H9 (cell line): ENCODE measurements around the gene LRRC63. TPM values are rescaled to one million over a fixed set of nuclear protein-coding genes. Genes with fewer than 3 reads are reported as not detected.

ENCODE experiments used
- DNase-seq: peaks from one replicate; pipeline ENCODE4 v3.0.0-alpha.2; 2017
- H2AFZ ChIP-seq: one replicate; pipeline ENCODE4 v1.6.1; 2013; ENCODE audit warnings: mild to moderate bottlenecking, low read length, control low read depth, moderate library complexity
- H2AK5ac ChIP-seq: 2 replicates; pipeline ENCODE4 v1.6.1; 2013; ENCODE audit warnings: low read length, control low read depth, mixed read lengths; ENCODE audit not compliant: insufficient read length
- H2BK120ac ChIP-seq: one replicate; pipeline ENCODE4 v1.6.1; 2013; ENCODE audit warnings: low read depth, mild to moderate bottlenecking, low read length, control low read depth, inconsistent platforms; ENCODE audit not compliant: poor library complexity, severe bottlenecking
- H2BK12ac ChIP-seq: 2 replicates; pipeline ENCODE4 v1.6.1; 2013; ENCODE audit warnings: low read length, control low read depth, mixed read lengths, low read depth; ENCODE audit not compliant: insufficient read length
- H2BK15ac ChIP-seq: 2 replicates; pipeline ENCODE4 v1.6.1; 2013; ENCODE audit warnings: low read depth, low read length, control low read depth
- H2BK20ac ChIP-seq: one replicate; pipeline ENCODE4 v1.6.1; 2013; ENCODE audit warnings: low read depth, mild to moderate bottlenecking, low read length, control low read depth, inconsistent platforms; ENCODE audit not compliant: poor library complexity, severe bottlenecking
- H2BK5ac ChIP-seq: 2 replicates; pipeline ENCODE4 v1.6.1; 2013; ENCODE audit warnings: low read length, control low read depth, mixed read lengths; ENCODE audit not compliant: insufficient read length
- H3K14ac ChIP-seq: 2 replicates; pipeline ENCODE4 v1.6.1; 2013; ENCODE audit warnings: low read length, control low read depth; ENCODE audit not compliant: insufficient read depth
- H3K18ac ChIP-seq: 2 replicates; pipeline ENCODE4 v1.6.1; 2013; ENCODE audit warnings: low read depth, mild to moderate bottlenecking, mixed read lengths, low read length, control low read depth; ENCODE audit not compliant: insufficient read length
- H3K23ac ChIP-seq: 2 replicates; pipeline ENCODE4 v1.6.1; 2013; ENCODE audit warnings: low read length, control low read depth, mixed read lengths, low read depth; ENCODE audit not compliant: insufficient read length
- H3K23me2 ChIP-seq: 2 replicates; pipeline ENCODE4 v1.6.1; 2013; ENCODE audit warnings: low read depth, mild to moderate bottlenecking, mixed read lengths, low read length, control low read depth; ENCODE audit not compliant: insufficient read length, poor library complexity, severe bottlenecking
- H3K27ac ChIP-seq: 2 replicates; pipeline ENCODE4 v1.5.1; 2013; ENCODE audit warnings: low read length, control low read depth, mixed read lengths, low read depth; ENCODE audit not compliant: insufficient read length
- H3K27me3 ChIP-seq: 2 replicates; pipeline ENCODE4 v1.6.1; 2013; ENCODE audit warnings: low read length, control low read depth, inconsistent platforms; ENCODE audit not compliant: insufficient read depth
- H3K4ac ChIP-seq: 2 replicates; pipeline ENCODE4 v1.6.1; 2013; ENCODE audit warnings: low read depth, mild to moderate bottlenecking, control low read depth, inconsistent platforms, low read length, moderate library complexity
- H3K4me1 ChIP-seq: 2 replicates; pipeline ENCODE4 v1.6.1; 2013; ENCODE audit warnings: low read length, control low read depth, inconsistent platforms; ENCODE audit not compliant: insufficient read depth
- H3K4me2 ChIP-seq: 2 replicates; pipeline ENCODE4 v1.6.1; 2013; ENCODE audit warnings: low read length, control low read depth, mixed read lengths; ENCODE audit not compliant: insufficient read length, insufficient read depth
- H3K56ac ChIP-seq: 2 replicates; pipeline ENCODE4 v1.6.1; 2013; ENCODE audit warnings: low read depth, mild to moderate bottlenecking, mixed read lengths, low read length, control low read depth; ENCODE audit not compliant: insufficient read length
- H3K79me1 ChIP-seq: 2 replicates; pipeline ENCODE4 v1.6.1; 2013; ENCODE audit warnings: low read depth, mild to moderate bottlenecking, moderate library complexity, low read length, control low read depth, inconsistent platforms; ENCODE audit not compliant: insufficient read depth, poor library complexity, severe bottlenecking
- H3K79me2 ChIP-seq: 2 replicates; pipeline ENCODE4 v1.6.1; 2013; ENCODE audit warnings: low read length, control low read depth, inconsistent platforms; ENCODE audit not compliant: insufficient read depth
- H3K9ac ChIP-seq: 2 replicates; pipeline ENCODE4 v1.6.1; 2013; ENCODE audit warnings: low read length, control low read depth, mixed read lengths; ENCODE audit not compliant: insufficient read length; ENCODE audit errors: extremely low read depth
- H3K9me3 ChIP-seq: one replicate; pipeline ENCODE4 v1.6.1; 2013; ENCODE audit warnings: low read depth, low read length, inconsistent platforms; ENCODE audit not compliant: control insufficient read depth
- H3T11ph ChIP-seq: one replicate; pipeline ENCODE4 v1.6.1; 2013; ENCODE audit warnings: mild to moderate bottlenecking, low read length, control low read depth, inconsistent platforms
- H4K20me1 ChIP-seq: one replicate; pipeline ENCODE4 v1.6.1; 2013; ENCODE audit not compliant: control insufficient read depth, insufficient read length, insufficient read depth
- H4K5ac ChIP-seq: 2 replicates; pipeline ENCODE4 v1.6.1; 2013; ENCODE audit warnings: low read depth, mild to moderate bottlenecking, mixed read lengths, low read length, control low read depth; ENCODE audit not compliant: insufficient read length
- H4K8ac ChIP-seq: replicated peaks from 2 replicates; pipeline ENCODE4 v1.6.1; 2013; ENCODE audit warnings: low read length, control low read depth, mixed read lengths, low read depth; ENCODE audit not compliant: insufficient read length
- H4K91ac ChIP-seq: 2 replicates; pipeline ENCODE4 v1.6.1; 2013; ENCODE audit warnings: low read depth, mild to moderate bottlenecking, moderate library complexity, mixed read lengths, low read length, control low read depth; ENCODE audit not compliant: insufficient read length
- H3K27ac Mint-ChIP-seq, 3 experiments: 2 replicates in 2 of 3; 3 replicates in 1 of 3; pipeline ENCODE4 v1.8.0; 2020 to 2021; ENCODE audit warnings: mixed read lengths in 3 of 3, mild to moderate bottlenecking in 1 of 3, moderate library complexity in 1 of 3
- H3K27me3 Mint-ChIP-seq: 2 replicates; pipeline ENCODE4 v1.8.0; 2021; ENCODE audit warnings: low read depth, mild to moderate bottlenecking, moderate library complexity, mixed read lengths
- H3K36me3 Mint-ChIP-seq, 3 experiments: 2 replicates in 2 of 3; 3 replicates in 1 of 3; pipeline ENCODE4 v1.8.0; 2020 to 2021; ENCODE audit warnings: low read depth in 3 of 3, mixed read lengths in 3 of 3; ENCODE audit not compliant: insufficient read depth in 1 of 3
- H3K4me1 Mint-ChIP-seq, 2 experiments: 2 replicates each; pipeline ENCODE4 v1.8.0; 2020; ENCODE audit warnings: mixed read lengths in 2 of 2
- H3K4me3 Mint-ChIP-seq, 2 experiments: 2 replicates in 1 of 2; 3 replicates in 1 of 2; pipeline ENCODE4 v1.8.0; 2020 to 2021; ENCODE audit warnings: mild to moderate bottlenecking in 2 of 2, mixed read lengths in 2 of 2, moderate library complexity in 1 of 2
- H3K9me3 Mint-ChIP-seq, 2 experiments: 2 replicates in 1 of 2; 3 replicates in 1 of 2; pipeline ENCODE4 v1.8.0; 2020; ENCODE audit warnings: mild to moderate bottlenecking in 2 of 2, mixed read lengths in 2 of 2, moderate library complexity in 1 of 2
- CTCF ChIP-seq: fragments of 200-600 bp; sonication (generic); conservative IDR thresholded peaks from 3 replicates; pipeline ENCODE4 v1.8.0; 2021; ENCODE audit warnings: antibody characterized with exemption, mild to moderate bottlenecking
- WGBS: extraction: QIAGEN DNeasy Blood & Tissue Kit; methylation state at CpG from one replicate; pipeline ENCODE4 v1.1.7; 2013; ENCODE audit warnings: missing lambda C conversion rate, low lambda C conversion rate, mixed read lengths; ENCODE audit not compliant: insufficient read length; ENCODE audit errors: extremely low coverage; 5-methylcytosine and 5-hydroxymethylcytosine counted together
- total RNA-seq: library from RNA; stranded (reverse); gene quantifications from 2 replicates; pipeline ENCODE4 v1.2.1, GENCODE V29; 2021

LRRC63 gene
- total RNA-seq, 1 experiment from 2014 or later: not detected

DNA sequence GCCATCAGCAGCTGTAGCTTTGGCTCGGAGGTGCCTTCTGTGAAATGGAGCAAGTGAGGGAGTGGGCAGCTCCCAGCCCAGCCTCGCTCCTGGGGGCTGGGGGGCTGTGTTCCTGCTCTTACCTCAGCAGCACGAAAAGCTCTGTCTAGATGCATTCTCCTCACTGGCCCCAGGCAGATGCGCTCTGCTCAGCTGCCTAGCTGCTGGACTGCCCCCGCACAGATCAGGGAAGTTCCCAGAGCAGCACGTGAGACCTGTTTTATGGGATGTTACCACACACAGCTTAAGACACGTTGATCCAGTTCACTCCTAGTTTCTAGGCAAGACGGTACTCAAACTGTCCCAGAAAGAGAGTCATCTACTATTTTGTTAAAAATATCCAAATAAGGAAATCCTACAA, 43.4 kb upstream of the LRRC63 start:
- H3K4me3 Mint-ChIP-seq: no peak overlapping the region
- H3K79me1 ChIP-seq: no peaks in the 10 kb centered on the region
- H4K91ac ChIP-seq: no peak overlapping the region
- H3K9me3 Mint-ChIP-seq: no peaks in the 10 kb centered on the region
- no peak overlapping the region for H3K27ac ChIP-seq
- no peak overlapping the region for H3K23ac ChIP-seq
- no peak overlapping the region for H2BK120ac ChIP-seq
- no peak overlapping the region for H2BK12ac ChIP-seq
- H3K9me3 ChIP-seq: no peaks in the 10 kb centered on the region
- no peaks in the 10 kb centered on the region for H4K20me1 ChIP-seq
- TF ChIP-seq CTCF: no peak
- no peak overlapping the region for H2BK20ac ChIP-seq
- no peak overlapping the region for H2BK15ac ChIP-seq
- H3K14ac ChIP-seq: no peak overlapping the region
- H3K27me3 Mint-ChIP-seq: peaks cover 31% of the 10 kb centered on the region
- no peak overlapping the region for H3K4ac ChIP-seq
- H3K36me3 Mint-ChIP-seq: no peaks in the 10 kb centered on the region
- H2AFZ ChIP-seq: no peak overlapping the region
- H3K4me1 Mint-ChIP-seq: peaks cover 12 to 16% of the 10 kb centered on the region in 2 experiments
- no peaks in the 10 kb centered on the region for H3K79me2 ChIP-seq
- H2AK5ac ChIP-seq: no peak overlapping the region
- no CpG with 5 or more reads among the region's 8 CpGs for WGBS
- H3K27me3 ChIP-seq: no peaks in the 10 kb centered on the region
- no peak overlapping the region for H2BK5ac ChIP-seq
- no peak overlapping the region for H3K9ac ChIP-seq
- no peaks in the 10 kb centered on the region for H3K4me1 ChIP-seq
- no peak overlapping the region for H3K4me2 ChIP-seq
- H4K8ac ChIP-seq: no peak overlapping the region
- no peak for DNase-seq
- H3K56ac ChIP-seq: no peak overlapping the region
- H3K27ac Mint-ChIP-seq: no peak overlapping the region
- no peak overlapping the region for H3T11ph ChIP-seq
- no peak overlapping the region for H4K5ac ChIP-seq
- H3K18ac ChIP-seq: no peak overlapping the region
- H3K23me2 ChIP-seq: no peaks in the 10 kb centered on the region
